IMR-90 (cell line): ENCODE measurements around the gene NFE2. TPM values are rescaled to one million over a fixed set of nuclear protein-coding genes. Genes with fewer than 3 reads are reported as not detected.

ENCODE experiments used
- ATAC-seq: fragments of 200-7000 bp; cut with Tn5 transposase; 2 replicates; pipeline ENCODE4 v1.9.1; 2020; ENCODE audit warnings: low read depth, mild to moderate bottlenecking, moderate library complexity
- BruUV-seq: library from RNA; stranded (reverse); fragments of 400-500 nt; replicated peaks from 2 replicates; lab custom pipeline; 2021; lab: Mats Ljungman, UMichigan
- CTCF ChIA-PET: fragments of 300-600 bp; formaldehyde crosslinking; extraction: SDS; loops from one replicate; lab custom pipeline; 2021; ENCODE audit warnings: antibody characterized with exemption; lab: Yijun Ruan, JAX
- POLR2A ChIA-PET: fragments of 300-600 bp; sonication (Branson Sonifier 250); formaldehyde crosslinking; loops from one replicate; lab custom pipeline; 2022; ENCODE audit warnings: antibody characterized with exemption; ENCODE audit not compliant: unreplicated experiment; lab: Charles Lee
- DNase-seq: peaks from one replicate; pipeline ENCODE4 v3.0.0; 2013
- H2AFZ ChIP-seq: replicated peaks from 2 replicates; pipeline ENCODE3; 2013; ENCODE audit warnings: low read length, mild to moderate bottlenecking; ENCODE audit not compliant: poor library complexity
- H2AK5ac ChIP-seq: 2 replicates; pipeline ENCODE4 v1.6.1; 2013; ENCODE audit warnings: low read depth, low read length, inconsistent platforms
- H2AK9ac ChIP-seq: replicated peaks from 2 replicates; pipeline ENCODE3; 2013; ENCODE audit warnings: mild to moderate bottlenecking, low read depth, low read length, moderate library complexity; ENCODE audit not compliant: poor library complexity
- H2BK120ac ChIP-seq: 2 replicates; pipeline ENCODE4 v1.6.1; 2013; ENCODE audit warnings: low read depth, low read length, inconsistent platforms
- H2BK15ac ChIP-seq: 3 replicates; pipeline ENCODE4 v1.6.1; 2013; ENCODE audit warnings: low read depth, low read length, inconsistent platforms
- H2BK20ac ChIP-seq: 2 replicates; pipeline ENCODE4 v1.6.1; 2013; ENCODE audit warnings: low read depth, mild to moderate bottlenecking, inconsistent platforms, low read length, moderate library complexity
- H2BK5ac ChIP-seq: 2 replicates; pipeline ENCODE4 v1.6.1; 2013; ENCODE audit warnings: mild to moderate bottlenecking, low read depth, low read length, inconsistent platforms; ENCODE audit not compliant: poor library complexity, severe bottlenecking
- H3K14ac ChIP-seq: replicated peaks from 2 replicates; pipeline ENCODE4 v1.6.1; 2013; ENCODE audit warnings: low read depth, low read length, inconsistent platforms
- H3K18ac ChIP-seq: 2 replicates; pipeline ENCODE4 v1.6.1; 2013; ENCODE audit warnings: low read depth, low read length, control low read depth
- H3K23ac ChIP-seq: 2 replicates; pipeline ENCODE4 v1.6.1; 2013; ENCODE audit warnings: low read depth, low read length, inconsistent platforms
- H3K27ac ChIP-seq: 2 replicates; pipeline ENCODE4 v1.5.1; 2013; ENCODE audit warnings: mild to moderate bottlenecking, control low read depth, low read length; ENCODE audit not compliant: insufficient read depth
- H3K27me3 ChIP-seq: 2 replicates; pipeline ENCODE4 v1.6.1; 2013; ENCODE audit warnings: low read length; ENCODE audit not compliant: control insufficient read depth, insufficient read depth
- H3K36me3 ChIP-seq: 2 replicates; pipeline ENCODE4 v1.6.1; 2013; ENCODE audit warnings: low read length, mixed read lengths; ENCODE audit not compliant: control insufficient read depth, insufficient read depth
- H3K4ac ChIP-seq: 2 replicates; pipeline ENCODE4 v1.6.1; 2013; ENCODE audit warnings: low read depth, low read length, inconsistent platforms
- H3K4me1 ChIP-seq: 2 replicates; pipeline ENCODE4 v1.6.1; 2013; ENCODE audit warnings: low read length, mixed read lengths; ENCODE audit not compliant: control insufficient read depth, insufficient read depth
- H3K4me2 ChIP-seq: 2 replicates; pipeline ENCODE4 v1.6.1; 2013; ENCODE audit warnings: low read depth, mild to moderate bottlenecking, control low read depth, low read length, moderate library complexity
- H3K4me3 ChIP-seq: 2 replicates; pipeline ENCODE4 v1.5.1; 2013; ENCODE audit warnings: low read depth, mild to moderate bottlenecking, control low read depth, low read length, moderate library complexity; ENCODE audit not compliant: insufficient read depth
- H3K56ac ChIP-seq: 2 replicates; pipeline ENCODE4 v1.6.1; 2013; ENCODE audit warnings: low read length, inconsistent platforms; ENCODE audit not compliant: insufficient read depth; ENCODE audit errors: extremely low read depth
- H3K79me1 ChIP-seq, 2 experiments: 2 replicates each; pipeline ENCODE4 v1.6.1; 2013; ENCODE audit warnings: low read length in 2 of 2, inconsistent platforms in 1 of 2, low read depth in 1 of 2
- H3K9ac ChIP-seq: 2 replicates; pipeline ENCODE4 v1.6.1; 2013; ENCODE audit warnings: low read depth, low read length, control low read depth
- H3K9me1 ChIP-seq: 2 replicates; pipeline ENCODE4 v1.6.1; 2013; ENCODE audit warnings: low read length, inconsistent platforms; ENCODE audit not compliant: insufficient read depth
- H3K9me3 ChIP-seq: 2 replicates; pipeline ENCODE4 v1.6.1; 2013; ENCODE audit warnings: low read length; ENCODE audit not compliant: control insufficient read depth, insufficient read depth
- H4K20me1 ChIP-seq: 2 replicates; pipeline ENCODE4 v1.6.1; 2013; ENCODE audit warnings: low read length, inconsistent platforms; ENCODE audit not compliant: insufficient read depth
- H4K5ac ChIP-seq: 2 replicates; pipeline ENCODE4 v1.6.1; 2013; ENCODE audit warnings: mild to moderate bottlenecking, low read depth, low read length, control low read depth
- H4K8ac ChIP-seq, 2 experiments: 2 replicates each; pipeline ENCODE4 v1.6.1; 2013; ENCODE audit warnings: low read depth in 2 of 2, low read length in 2 of 2, control low read depth in 1 of 2, inconsistent platforms in 1 of 2
- H4K91ac ChIP-seq: 2 replicates; pipeline ENCODE4 v1.6.1; 2013; ENCODE audit warnings: low read depth, low read length, inconsistent platforms; ENCODE audit not compliant: insufficient read depth
- CEBPB ChIP-seq: IDR thresholded peaks from 2 replicates; pipeline ENCODE4 v1.6.1; 2012; ENCODE audit warnings: low read depth, low read length, improper control_type of control experiment
- CHD1 ChIP-seq: IDR thresholded peaks from 2 replicates; pipeline ENCODE4 v1.6.1; 2012; ENCODE audit warnings: low read depth, low read length, improper control_type of control experiment
- FOS ChIP-seq: fragments of 150-350 bp; IDR thresholded peaks from 2 replicates; pipeline ENCODE4 v1.6.1; 2016; ENCODE audit warnings: low read depth, low read length
- MAFK ChIP-seq: IDR thresholded peaks from 2 replicates; pipeline ENCODE4 v1.6.1; 2012; ENCODE audit warnings: low read depth, low read length, improper control_type of control experiment
- MAZ ChIP-seq: IDR thresholded peaks from 2 replicates; pipeline ENCODE4 v1.6.1; 2012; ENCODE audit warnings: low read depth, mild to moderate bottlenecking, low read length, improper control_type of control experiment, moderate library complexity, borderline replicate concordance
- MXI1 ChIP-seq: IDR thresholded peaks from 2 replicates; pipeline ENCODE4 v1.6.1; 2012; ENCODE audit warnings: low read depth, mild to moderate bottlenecking, low read length, moderate library complexity, borderline replicate concordance
- POLR2A ChIP-seq: IDR thresholded peaks from 2 replicates; pipeline ENCODE4 v1.6.1; 2012; ENCODE audit warnings: mild to moderate bottlenecking, low read depth, low read length
- RAD21 ChIP-seq: IDR thresholded peaks from 2 replicates; pipeline ENCODE4 v1.6.1; 2012; ENCODE audit warnings: low read length, improper control_type of control experiment
- RCOR1 ChIP-seq: IDR thresholded peaks from 2 replicates; pipeline ENCODE4 v1.6.1; 2012; ENCODE audit warnings: mild to moderate bottlenecking, low read length, improper control_type of control experiment; ENCODE audit not compliant: insufficient replicate concordance
- RFX5 ChIP-seq: IDR thresholded peaks from 2 replicates; pipeline ENCODE4 v1.8.0; 2012; ENCODE audit warnings: low read depth, mild to moderate bottlenecking, low read length, moderate library complexity
- SMC3 ChIP-seq: fragments of 150-350 bp; IDR thresholded peaks from 2 replicates; pipeline ENCODE4 v1.6.1; 2016; ENCODE audit warnings: low read depth, mild to moderate bottlenecking, antibody characterized with exemption, low read length, moderate library complexity
- WGBS, 2 experiments: methylation state at CpG; one replicate each; pipeline versions ENCODE4 v1.1.5 to v1.1.7; 2013; ENCODE audit warnings: missing lambda C conversion rate in 2 of 2; ENCODE audit not compliant: insufficient read length in 1 of 2; ENCODE audit errors: extremely low coverage in 2 of 2; 5-methylcytosine and 5-hydroxymethylcytosine counted together
- dilution Hi-C: fragments of 300-500 bp; cut with HindIII; formaldehyde crosslinking; loops from one replicate; pipeline ENCODE4 v1.14.3; 2018; ENCODE audit warnings: low sequenced_read_pairs; ENCODE audit not compliant: unreplicated experiment
- in situ Hi-C: fragments of 300-500 bp; cut with MboI; formaldehyde crosslinking; loops from 3 replicates; pipeline ENCODE4 v1.14.3; 2019; ENCODE audit warnings: low sequenced_read_pairs, inconsistent platforms, mixed read lengths
- intact Hi-C: fragments of 100-400 bp; cut with micrococcal nuclease; formaldehyde crosslinking; loops from 2 replicates; pipeline ENCODE4 v1.10.0; 2022
- polyA plus RNA-seq, 3 experiments: library from polyadenylated mRNA; depleted of rRNA; stranded (reverse); fragments of >200 nt; gene quantifications; 2 replicates each; pipeline ENCODE4 v1.2.3, GENCODE V29; 2012; ENCODE audit warnings: low replicate concordance in 1 of 3
- total RNA-seq: library from RNA; depleted of rRNA; stranded (reverse); fragments of >200 nt; gene quantifications from 2 replicates; pipeline ENCODE4 v1.2.3, GENCODE V29; 2012
- TF ChIP-seq, protein P1 (sequence below): fragments of 150-350 bp; IDR thresholded peaks from 2 replicates; pipeline ENCODE4 v1.6.1; 2016; ENCODE audit warnings: low read depth, mild to moderate bottlenecking, low read length, moderate library complexity, borderline replicate concordance
- TF ChIP-seq, protein P2 (sequence below): conservative IDR thresholded peaks from 2 replicates; pipeline ENCODE4 v1.5.1; 2012; ENCODE audit warnings: mild to moderate bottlenecking, low read depth, low read length, improper control_type of control experiment
- TF ChIP-seq, protein P3 (sequence below): fragments of 150-350 bp; IDR thresholded peaks from 2 replicates; pipeline ENCODE4 v1.6.1; 2017; ENCODE audit warnings: mild to moderate bottlenecking, antibody characterized with exemption, low read length, low read depth

NFE2 gene
- total and polyA plus RNA-seq, 2 of the 4 experiments (the other 2 are of a cell fraction) = 0.18 to 0.32 TPM

DNA sequence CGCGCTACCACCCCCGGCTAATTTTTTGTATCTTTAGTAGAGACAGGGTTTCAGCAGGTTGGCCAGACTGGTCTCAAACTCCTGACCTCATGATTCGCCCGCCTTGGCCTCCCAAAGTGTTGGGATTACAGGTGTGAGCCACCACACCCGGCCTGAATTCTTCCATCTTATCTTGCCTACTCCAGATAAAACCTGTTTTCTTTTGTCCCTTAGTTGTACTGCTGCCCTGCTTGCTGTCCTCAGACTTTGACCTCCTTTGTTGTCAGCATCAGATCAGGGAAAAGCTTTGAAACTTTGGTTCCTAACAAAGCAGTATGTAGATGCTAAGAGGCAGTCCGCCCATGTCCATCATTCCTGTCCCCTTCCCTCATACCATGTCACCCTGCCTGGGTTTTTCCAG is 40.0 kb upstream of the NFE2 start:
- intact Hi-C loops = no loop called here
- POLR2A ChIA-PET = interaction anchor here (0.6 kb wide), 1 partner anchor 213 kb away, joined by 3 read pairs; no protein-coding TSS in a partner anchor
- H4K20me1 ChIP-seq = peaks cover 41% of the 10 kb centered on the region

More for the DNA sequence above, 40.0 kb upstream of the NFE2 start:
- ATAC-seq (no peak), DNase-seq (no peak)
- Histone ChIP-seq H3K79me1 (peaks cover 43 to 73% of the 10 kb centered on the region in 2 experiments), H3K9me3 (no peaks in the 10 kb centered on the region), H2AFZ (no peak overlapping the region), H3K9ac (no peak overlapping the region), H3K56ac (no peak overlapping the region), H3K18ac (no peak overlapping the region), H2BK20ac (no peak overlapping the region), H3K4me1 (peaks cover 40% of the 10 kb centered on the region), H2BK15ac (no peak overlapping the region), H2AK5ac (peak overlapping the region; percentile 48; the same call in 1 of the 2 replicates), H3K9me1 (peaks cover 25% of the 10 kb centered on the region), H3K4me2 (no peak overlapping the region), H2AK9ac (peak overlapping the region; percentile 38), H3K36me3 (peaks cover 19% of the 10 kb centered on the region), H4K5ac (no peak overlapping the region), H4K91ac (peak overlapping the region; percentile 16; the same call in 1 of the 2 replicates), H4K8ac (no peak overlapping the region), H2BK5ac (no peak overlapping the region), H3K27me3 (no peaks in the 10 kb centered on the region), H3K27ac (peak overlapping the region; percentile 7; the same call in 1 of the 2 replicates), H3K4me3 (no peak overlapping the region), H2BK120ac (no peak overlapping the region), H3K14ac (peak overlapping the region; percentile 18; the same call in 1 of the 2 replicates), H3K4ac (peak overlapping the region; percentile 14; the same call in 1 of the 2 replicates), H3K23ac (peak overlapping the region; percentile 8; the same call in 1 of the 2 replicates)
- dilution Hi-C loops (no loop called here), in situ Hi-C loops (no loop called here)
- no TSS peak for BruUV-seq
- CTCF ChIA-PET = interaction anchor here (1.0 kb wide), 1 partner anchor 15 kb away, joined by 3 read pairs; no protein-coding TSS in a partner anchor
- TF ChIP-seq CHD1 = no peak
- no peak for TF ChIP-seq POLR2A
- TF ChIP-seq MXI1 = no peak
- TF ChIP-seq SMC3 = no peak
- no peak for TF ChIP-seq CEBPB
- TF ChIP-seq, protein P1, sequence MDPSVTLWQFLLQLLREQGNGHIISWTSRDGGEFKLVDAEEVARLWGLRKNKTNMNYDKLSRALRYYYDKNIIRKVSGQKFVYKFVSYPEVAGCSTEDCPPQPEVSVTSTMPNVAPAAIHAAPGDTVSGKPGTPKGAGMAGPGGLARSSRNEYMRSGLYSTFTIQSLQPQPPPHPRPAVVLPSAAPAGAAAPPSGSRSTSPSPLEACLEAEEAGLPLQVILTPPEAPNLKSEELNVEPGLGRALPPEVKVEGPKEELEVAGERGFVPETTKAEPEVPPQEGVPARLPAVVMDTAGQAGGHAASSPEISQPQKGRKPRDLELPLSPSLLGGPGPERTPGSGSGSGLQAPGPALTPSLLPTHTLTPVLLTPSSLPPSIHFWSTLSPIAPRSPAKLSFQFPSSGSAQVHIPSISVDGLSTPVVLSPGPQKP = no peak
- no peak for TF ChIP-seq RFX5
- TF ChIP-seq FOS = no peak
- no peak for TF ChIP-seq MAFK
- no peak for TF ChIP-seq RAD21
- TF ChIP-seq, protein P2, sequence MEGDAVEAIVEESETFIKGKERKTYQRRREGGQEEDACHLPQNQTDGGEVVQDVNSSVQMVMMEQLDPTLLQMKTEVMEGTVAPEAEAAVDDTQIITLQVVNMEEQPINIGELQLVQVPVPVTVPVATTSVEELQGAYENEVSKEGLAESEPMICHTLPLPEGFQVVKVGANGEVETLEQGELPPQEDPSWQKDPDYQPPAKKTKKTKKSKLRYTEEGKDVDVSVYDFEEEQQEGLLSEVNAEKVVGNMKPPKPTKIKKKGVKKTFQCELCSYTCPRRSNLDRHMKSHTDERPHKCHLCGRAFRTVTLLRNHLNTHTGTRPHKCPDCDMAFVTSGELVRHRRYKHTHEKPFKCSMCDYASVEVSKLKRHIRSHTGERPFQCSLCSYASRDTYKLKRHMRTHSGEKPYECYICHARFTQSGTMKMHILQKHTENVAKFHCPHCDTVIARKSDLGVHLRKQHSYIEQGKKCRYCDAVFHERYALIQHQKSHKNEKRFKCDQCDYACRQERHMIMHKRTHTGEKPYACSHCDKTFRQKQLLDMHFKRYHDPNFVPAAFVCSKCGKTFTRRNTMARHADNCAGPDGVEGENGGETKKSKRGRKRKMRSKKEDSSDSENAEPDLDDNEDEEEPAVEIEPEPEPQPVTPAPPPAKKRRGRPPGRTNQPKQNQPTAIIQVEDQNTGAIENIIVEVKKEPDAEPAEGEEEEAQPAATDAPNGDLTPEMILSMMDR = no peak
- TF ChIP-seq, protein P3, sequence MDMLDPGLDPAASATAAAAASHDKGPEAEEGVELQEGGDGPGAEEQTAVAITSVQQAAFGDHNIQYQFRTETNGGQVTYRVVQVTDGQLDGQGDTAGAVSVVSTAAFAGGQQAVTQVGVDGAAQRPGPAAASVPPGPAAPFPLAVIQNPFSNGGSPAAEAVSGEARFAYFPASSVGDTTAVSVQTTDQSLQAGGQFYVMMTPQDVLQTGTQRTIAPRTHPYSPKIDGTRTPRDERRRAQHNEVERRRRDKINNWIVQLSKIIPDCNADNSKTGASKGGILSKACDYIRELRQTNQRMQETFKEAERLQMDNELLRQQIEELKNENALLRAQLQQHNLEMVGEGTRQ = no peak
- no peak for TF ChIP-seq MAZ
- no peak for TF ChIP-seq RCOR1
- WGBS, 2 experiments = 63% methylated on average over 3 of the region's 7 CpGs; no CpG with 5 or more reads in 1 of the 2 experiments
